ENCODE data around the gene PRIMA1. TPM values are rescaled to one million over a fixed set of nuclear protein-coding genes. Genes with fewer than 3 reads are reported as not detected.

Gene PRIMA1
- total RNA-seq, 1 donor from 2014 or later: not detected

DNA sequence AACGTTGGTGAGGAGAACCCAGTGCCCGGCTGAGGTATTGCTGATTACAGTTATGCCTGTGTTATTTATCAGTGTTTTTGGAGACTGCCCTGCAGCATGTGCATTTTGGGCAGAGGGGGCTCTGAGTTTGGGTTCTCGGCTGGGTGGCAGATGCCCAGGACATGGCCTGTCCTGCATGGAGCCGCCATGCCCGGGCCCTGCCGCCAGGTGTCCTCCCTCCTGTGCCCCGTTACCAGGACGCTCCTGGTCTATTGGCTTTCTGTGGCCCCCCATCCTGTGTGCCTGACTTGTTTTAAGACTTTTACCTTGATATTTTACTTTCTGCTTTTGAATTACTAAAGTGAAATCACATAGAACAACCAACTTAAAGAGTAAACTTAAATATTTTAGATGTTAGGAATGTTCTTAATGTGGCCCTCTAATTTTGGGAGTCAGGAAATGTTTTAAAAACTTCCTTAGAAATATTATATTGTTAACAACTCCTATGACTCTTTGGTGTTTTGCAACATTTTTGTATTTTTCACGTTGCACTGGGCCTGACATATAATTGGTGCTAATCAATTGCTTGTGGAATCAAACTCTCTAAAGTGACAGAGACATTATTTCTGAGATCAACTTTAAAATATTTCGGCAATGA lies 51.8 kb downstream of the PRIMA1 start:
- H3K36me3 Mint-ChIP-seq (ENCODE audit: low read depth): no peaks in the 10 kb centered on the region
- TF ChIP-seq, protein P1, sequence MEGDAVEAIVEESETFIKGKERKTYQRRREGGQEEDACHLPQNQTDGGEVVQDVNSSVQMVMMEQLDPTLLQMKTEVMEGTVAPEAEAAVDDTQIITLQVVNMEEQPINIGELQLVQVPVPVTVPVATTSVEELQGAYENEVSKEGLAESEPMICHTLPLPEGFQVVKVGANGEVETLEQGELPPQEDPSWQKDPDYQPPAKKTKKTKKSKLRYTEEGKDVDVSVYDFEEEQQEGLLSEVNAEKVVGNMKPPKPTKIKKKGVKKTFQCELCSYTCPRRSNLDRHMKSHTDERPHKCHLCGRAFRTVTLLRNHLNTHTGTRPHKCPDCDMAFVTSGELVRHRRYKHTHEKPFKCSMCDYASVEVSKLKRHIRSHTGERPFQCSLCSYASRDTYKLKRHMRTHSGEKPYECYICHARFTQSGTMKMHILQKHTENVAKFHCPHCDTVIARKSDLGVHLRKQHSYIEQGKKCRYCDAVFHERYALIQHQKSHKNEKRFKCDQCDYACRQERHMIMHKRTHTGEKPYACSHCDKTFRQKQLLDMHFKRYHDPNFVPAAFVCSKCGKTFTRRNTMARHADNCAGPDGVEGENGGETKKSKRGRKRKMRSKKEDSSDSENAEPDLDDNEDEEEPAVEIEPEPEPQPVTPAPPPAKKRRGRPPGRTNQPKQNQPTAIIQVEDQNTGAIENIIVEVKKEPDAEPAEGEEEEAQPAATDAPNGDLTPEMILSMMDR (IDR thresholded peaks at IDR 0.05): no peak
- ChIA-PET POLR2A (no interaction called here), CTCF (no interaction called here)
- H3K27ac Mint-ChIP-seq: no peak overlapping the region
- no peaks in the 10 kb centered on the region for H3K9me3 Mint-ChIP-seq
- no peaks in the 10 kb centered on the region for H3K4me1 Mint-ChIP-seq
- intact Hi-C loops (cut with micrococcal nuclease): no loop called here
- peaks cover 2% of the 10 kb centered on the region for H3K27me3 Mint-ChIP-seq
- DNase-seq (no peak), ATAC-seq (ENCODE audit: low read depth) (no peak)
- no peak overlapping the region for H3K4me3 Mint-ChIP-seq

DNA sequence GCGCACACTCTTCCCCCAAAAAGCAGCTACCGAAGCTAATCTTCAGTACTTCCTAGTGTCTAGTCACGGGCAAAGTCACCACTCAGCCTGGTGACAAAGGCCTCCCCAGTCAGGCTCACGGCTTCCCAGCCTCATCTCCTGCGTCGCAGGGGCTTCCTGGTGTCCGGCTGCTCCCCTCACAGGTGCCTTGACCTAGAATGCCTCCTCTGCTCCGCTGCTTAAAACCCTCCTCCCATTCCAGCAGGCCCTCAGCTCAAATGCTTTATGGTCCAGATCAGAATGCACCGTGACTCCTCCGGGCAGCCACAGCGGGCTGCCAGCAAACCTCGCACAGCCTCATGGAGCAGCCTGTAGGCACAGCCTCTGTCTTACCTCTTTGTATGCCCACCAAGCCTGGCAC lies 53.1 kb downstream of the PRIMA1 start:
- CTCF ChIA-PET: no interaction called here

DNA sequence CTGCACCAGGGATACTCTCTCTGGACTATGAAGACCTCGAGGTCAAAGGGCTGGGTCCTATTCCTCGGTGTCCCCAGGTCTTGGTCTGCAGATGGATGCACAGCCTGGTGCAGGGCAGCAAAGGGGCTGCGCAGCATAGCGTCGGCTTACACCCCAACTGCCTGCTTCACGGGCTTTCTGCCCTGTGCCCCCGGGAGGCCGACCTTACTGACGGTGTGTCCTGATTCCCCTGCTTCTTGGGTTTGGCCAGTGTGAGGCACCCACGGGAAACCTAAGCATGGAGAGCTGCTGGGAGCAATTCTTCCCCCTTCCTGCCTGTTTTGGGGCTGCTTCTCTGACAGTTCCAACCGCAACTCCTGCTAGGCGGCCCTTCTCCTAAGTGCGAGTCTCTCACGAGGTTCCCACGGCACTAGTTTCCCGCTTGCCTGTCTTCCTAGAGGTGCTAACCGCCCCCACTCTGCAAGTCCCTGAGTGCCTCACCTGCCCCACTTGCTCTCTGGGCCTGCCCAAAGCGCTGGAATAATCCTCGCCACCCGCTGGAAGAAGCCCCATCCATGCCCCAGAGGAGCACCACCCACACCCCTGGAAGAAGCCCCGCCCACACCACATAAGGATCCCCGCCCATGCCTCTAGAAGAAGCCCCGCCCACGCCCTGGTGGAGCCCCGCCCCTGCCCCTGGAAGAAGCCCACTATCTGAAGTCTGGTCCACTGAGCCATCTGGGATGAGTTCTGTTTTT lies 54.0 kb downstream of the PRIMA1 start:
- no peak for ATAC-seq (ENCODE audit: low read depth)
- H3K9me3 Mint-ChIP-seq: no peaks in the 10 kb centered on the region
- intact Hi-C loops (cut with micrococcal nuclease): no loop called here
- no peak overlapping the region for H3K4me3 Mint-ChIP-seq
- no peaks in the 10 kb centered on the region for H3K27me3 Mint-ChIP-seq
- no peak overlapping the region for H3K27ac Mint-ChIP-seq
- no peak for DNase-seq
- no peaks in the 10 kb centered on the region for H3K4me1 Mint-ChIP-seq
- CTCF ChIA-PET: no interaction called here
- TF ChIP-seq, protein P1 (IDR thresholded peaks at IDR 0.05): no peak
- POLR2A ChIA-PET: no interaction called here
- no peaks in the 10 kb centered on the region for H3K36me3 Mint-ChIP-seq (ENCODE audit: low read depth)

More for the DNA sequence above, 53.1 kb downstream of the PRIMA1 start:
- TF ChIP-seq, protein P1 (IDR thresholded peaks at IDR 0.05): no peak
- no peak overlapping the region for H3K4me3 Mint-ChIP-seq
- no peaks in the 10 kb centered on the region for H3K36me3 Mint-ChIP-seq (ENCODE audit: low read depth)
- no peaks in the 10 kb centered on the region for H3K9me3 Mint-ChIP-seq
- peaks cover 2% of the 10 kb centered on the region for H3K27me3 Mint-ChIP-seq
- H3K27ac Mint-ChIP-seq: no peak overlapping the region
- POLR2A ChIA-PET: no interaction called here
- DNase-seq: no peak
- intact Hi-C loops (cut with micrococcal nuclease): no loop called here
- ATAC-seq (ENCODE audit: low read depth): no peak
- H3K4me1 Mint-ChIP-seq: no peaks in the 10 kb centered on the region

DNA sequence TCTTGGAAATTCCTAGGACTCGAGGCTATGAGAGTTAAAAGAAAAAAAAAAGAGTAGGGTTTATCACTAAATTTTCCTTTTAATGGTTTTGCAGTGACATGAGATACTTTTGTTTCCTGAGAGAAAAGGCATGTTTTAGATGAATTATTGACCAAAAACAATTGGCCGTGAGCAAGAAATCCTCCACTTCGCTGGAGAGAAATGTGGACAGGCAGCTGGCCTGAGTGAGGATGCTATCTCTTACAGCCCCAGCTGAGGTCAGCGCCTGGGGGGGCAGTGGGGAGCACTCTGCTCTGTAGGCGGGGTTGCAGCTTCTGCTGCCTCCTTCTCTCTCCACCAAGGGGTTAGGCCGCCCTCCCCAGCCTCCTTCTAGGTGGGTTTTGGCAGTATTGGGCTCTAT lies 54.7 kb downstream of the PRIMA1 start:
- ChIA-PET POLR2A (no interaction called here), CTCF (no interaction called here)
- Mint-ChIP-seq H3K36me3 (ENCODE audit: low read depth) (no peaks in the 10 kb centered on the region), H3K4me1 (no peaks in the 10 kb centered on the region), H3K4me3 (no peak overlapping the region), H3K9me3 (no peaks in the 10 kb centered on the region), H3K27me3 (no peaks in the 10 kb centered on the region), H3K27ac (no peak overlapping the region)
- TF ChIP-seq, protein P1 (IDR thresholded peaks at IDR 0.05): no peak
- DNase-seq (no peak), ATAC-seq (ENCODE audit: low read depth) (no peak)
- intact Hi-C loops (cut with micrococcal nuclease): no loop called here

DNA sequence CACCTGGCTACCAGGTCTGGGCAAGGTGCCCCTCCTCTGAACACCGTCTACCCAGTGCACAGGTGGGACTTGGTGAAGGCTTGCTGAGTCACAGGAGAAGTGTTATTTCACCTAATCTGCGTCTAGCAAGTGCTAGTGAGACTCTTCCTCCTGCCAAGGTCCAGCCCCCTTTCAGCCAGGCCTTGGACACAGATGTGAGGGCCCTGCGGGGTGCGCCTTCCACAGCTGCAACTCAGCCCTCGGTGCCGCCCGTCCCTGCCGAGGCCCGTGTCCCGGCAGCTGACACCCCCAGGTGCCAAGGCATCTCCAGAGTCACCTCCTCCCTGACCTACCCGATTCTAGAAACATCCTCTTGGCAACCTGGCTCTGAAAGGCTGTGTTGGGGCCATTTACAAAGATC lies 55.1 kb downstream of the PRIMA1 start:
- H3K36me3 Mint-ChIP-seq (ENCODE audit: low read depth): no peaks in the 10 kb centered on the region
- H3K4me3 Mint-ChIP-seq: no peak overlapping the region
- ChIA-PET CTCF (no interaction called here), POLR2A (no interaction called here)
- ATAC-seq (ENCODE audit: low read depth): no peak
- H3K4me1 Mint-ChIP-seq: no peaks in the 10 kb centered on the region
- intact Hi-C loops (cut with micrococcal nuclease): no loop called here
- no peak for DNase-seq
- no peak overlapping the region for H3K27ac Mint-ChIP-seq
- H3K27me3 Mint-ChIP-seq: no peaks in the 10 kb centered on the region
- H3K9me3 Mint-ChIP-seq: no peaks in the 10 kb centered on the region
- TF ChIP-seq, protein P1 (IDR thresholded peaks at IDR 0.05): no peak
